ENCODE data around the gene NCKAP5.
"Not testable (repeated sequence)": the region's sequence is repeated elsewhere in the genome, so short reads cannot be mapped to it uniquely, and the experiment has no call there.

NCKAP5 gene

DNA sequence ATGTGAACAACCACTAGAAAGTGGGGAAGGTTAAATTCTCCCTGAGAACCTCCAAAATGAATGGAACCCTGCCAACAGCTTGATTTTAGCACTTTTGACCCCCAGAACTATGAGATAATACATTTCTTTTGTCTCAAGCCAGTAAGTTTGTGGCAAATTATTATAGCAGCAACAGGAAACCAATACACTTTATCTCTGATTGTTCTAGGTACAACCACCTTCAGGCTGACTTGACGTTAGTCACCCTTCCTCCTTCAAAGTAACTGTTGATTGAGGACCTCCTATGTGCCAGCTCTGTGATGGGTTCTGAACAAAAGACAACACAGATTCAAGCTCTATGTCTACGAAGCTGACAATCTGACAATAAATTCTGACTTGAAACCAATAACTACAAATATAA is 318.9 kb downstream of the NCKAP5 start:
- DNase-seq, result no peak

DNA sequence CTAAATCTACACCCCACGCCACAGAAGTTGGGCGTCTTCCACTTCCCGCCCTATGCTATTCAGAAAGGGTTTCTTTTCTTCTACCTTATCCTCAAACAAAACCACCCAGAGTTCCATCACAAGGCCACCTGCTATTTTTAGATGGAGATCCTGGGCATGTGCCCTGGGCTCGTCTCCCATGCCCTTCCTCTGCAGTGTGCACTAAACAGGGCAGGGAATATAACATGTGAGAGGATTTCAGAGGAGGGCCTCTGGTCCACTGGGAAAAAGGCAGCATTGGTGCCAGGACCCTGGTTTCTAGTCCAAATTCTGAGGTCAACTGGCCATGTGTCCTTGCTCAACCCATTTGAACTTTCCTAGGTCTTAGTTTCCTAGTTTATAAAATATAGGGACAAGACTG is 320.0 kb downstream of the NCKAP5 start:
- no peak for DNase-seq

DNA sequence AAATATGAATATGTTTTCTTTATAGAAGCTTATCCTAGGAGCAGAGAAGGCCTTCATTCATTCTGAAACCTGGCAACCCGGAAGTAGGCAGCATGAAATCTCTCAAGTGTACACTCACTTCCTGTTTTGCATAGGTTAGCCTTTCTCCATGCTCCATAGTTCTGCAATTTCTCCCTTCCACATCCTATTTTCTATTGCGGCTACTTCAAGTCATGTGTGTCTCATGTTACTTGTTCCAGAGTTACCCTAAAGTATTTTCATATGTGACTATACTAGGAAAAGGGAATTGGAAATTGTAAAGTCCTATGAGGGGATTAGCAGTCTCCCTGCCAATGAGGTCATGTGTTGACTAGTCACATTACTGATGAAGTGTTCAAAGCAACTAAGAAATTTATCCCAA is 320.6 kb downstream of the NCKAP5 start:
- no peak for DNase-seq

DNA sequence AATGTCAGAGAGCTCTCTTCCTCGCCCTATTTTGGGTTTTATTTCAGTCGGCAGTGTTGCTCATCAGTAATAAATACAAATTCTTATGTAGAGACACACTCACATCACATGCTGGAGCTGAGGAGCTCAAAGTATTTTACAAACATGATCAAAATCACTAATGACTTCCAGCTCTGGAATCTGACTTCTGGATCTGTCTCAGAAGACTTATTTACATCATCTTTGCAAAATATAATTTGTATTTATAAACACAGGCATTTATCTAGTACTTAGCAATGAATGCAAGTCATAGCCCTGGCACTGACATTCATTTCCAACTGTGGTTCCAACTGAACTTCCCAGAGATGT is 327.1 kb downstream of the NCKAP5 start:
- DNase-seq, result no peak

DNA sequence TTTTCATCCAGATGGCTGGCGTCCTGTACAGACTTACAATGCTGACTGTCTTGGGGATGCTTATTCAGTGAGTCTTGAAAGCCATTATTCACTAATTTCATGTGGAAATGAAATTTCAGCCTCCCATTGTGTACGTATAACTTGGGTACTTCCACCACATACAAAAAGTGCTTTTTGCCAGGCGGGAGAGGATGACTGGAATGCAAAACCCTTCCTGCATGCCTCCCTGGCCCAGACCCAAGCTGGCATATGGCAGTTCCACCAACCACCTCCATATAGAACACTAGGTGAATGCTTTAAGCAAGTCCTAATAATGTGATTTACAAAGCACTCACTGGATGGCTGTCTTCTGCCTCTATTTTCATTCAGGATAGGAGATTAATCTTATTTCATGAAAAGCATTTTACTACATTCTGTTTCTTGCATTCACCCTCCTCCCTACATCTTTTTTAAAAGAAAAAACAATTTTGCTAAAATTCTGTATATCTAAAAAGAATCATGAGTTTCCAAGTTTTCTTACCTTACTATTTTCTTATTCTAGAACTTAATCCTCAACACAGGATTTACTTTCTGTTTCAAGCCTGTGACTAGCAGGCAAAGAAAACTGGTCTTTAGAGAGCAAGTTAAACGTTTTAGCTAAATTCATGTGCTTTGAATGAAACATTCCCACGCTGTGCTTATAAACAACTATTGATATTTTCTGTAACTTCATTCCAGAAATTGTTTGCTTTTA is 327.6 kb downstream of the NCKAP5 start:
- DNase-seq, result no peak

DNA sequence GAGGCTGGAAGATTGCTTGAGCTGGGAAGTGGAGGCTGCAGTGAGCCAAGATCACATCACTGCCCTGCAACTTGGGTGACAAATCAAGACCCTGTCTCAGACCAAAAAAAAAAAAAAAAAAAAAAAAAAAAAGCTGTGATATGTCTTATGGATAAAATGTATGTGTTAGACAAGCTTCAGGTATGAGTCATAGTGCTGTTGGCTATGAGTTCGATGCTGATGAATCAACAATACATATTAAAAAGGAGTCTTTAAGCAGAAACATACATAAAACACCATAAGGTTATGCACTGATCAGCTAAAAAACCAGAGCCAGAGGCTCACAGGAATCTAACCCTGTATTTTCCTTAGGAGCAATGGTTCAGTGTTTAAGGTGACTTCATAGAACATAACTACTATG is 332.3 kb downstream of the NCKAP5 start:
- DNase-seq, result no peak

DNA sequence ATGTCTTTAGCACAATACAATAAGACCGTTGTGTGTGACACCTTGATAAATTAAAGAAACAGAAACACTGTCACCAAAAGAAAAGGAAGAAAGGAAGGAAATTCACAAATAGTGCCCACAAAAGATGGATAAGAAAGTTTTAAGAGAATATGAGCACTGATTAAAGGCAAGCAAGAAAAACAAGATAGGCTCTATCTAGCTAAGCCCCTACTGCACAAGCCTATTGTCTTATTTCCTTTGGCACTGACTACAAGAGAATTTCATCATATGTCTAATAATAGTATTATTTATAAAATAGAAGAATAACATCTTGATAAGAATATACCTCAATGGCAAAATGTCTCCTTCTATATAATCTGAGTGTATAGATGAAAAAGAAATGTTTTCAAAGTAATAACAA is 335.7 kb downstream of the NCKAP5 start:
- no peak for DNase-seq

DNA sequence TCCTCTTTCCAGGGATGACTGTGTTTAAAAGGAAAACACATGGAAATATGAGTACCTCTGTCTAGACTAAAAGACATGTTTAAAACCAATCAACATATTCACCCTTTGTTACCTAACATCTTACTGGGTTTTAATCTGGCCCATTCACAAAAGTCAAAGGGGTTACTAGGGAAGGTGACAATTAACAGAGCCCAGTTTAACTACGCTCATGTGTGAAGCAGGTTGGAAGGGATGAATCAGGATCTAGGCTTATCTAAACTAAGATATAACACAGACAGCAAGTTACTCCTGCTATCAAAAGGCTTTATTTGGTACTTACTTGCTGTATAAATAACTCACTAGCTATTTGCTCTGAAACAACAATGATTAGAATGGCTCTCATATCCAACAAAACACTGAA is 337.0 kb downstream of the NCKAP5 start:
- no peak for DNase-seq

DNA sequence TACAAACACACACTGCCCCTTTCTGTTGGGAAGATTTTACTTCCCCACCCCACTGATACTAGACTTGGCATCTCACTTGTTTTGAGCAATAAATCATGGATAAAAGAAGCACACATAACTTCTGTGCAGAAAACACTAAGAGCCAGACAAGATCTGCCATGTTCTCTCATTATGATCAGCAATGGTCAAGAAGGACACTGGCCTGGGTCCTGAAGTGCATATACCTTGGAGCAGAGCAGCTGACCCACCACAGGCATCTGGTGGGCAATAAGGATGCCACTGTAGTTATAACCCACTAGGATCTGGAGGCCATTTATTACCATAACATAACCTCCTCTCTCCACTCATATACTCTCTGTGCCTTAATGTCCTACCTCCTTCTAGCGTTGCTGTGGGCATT is 338.3 kb downstream of the NCKAP5 start:
- DNase-seq, result no peak

DNA sequence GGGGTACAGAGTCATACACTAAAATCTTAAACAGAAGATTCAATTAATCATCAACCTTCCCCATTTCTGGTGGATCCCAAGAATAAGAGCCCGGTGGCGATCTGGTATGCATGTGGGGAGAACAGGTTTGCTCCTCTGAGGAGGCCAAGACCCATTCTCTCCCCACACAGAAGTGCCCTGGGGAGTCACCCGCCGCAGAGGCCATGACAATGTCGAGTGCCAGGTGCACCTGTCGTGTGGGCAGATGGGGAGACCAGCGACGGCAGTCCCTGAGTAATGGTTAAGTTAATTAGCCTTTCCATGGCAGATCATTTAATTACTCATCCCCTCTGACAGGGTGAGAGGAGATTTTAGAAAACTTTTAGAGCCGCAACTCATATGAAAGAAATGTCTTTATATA is 345.0 kb downstream of the NCKAP5 start:
- no peak for DNase-seq

DNA sequence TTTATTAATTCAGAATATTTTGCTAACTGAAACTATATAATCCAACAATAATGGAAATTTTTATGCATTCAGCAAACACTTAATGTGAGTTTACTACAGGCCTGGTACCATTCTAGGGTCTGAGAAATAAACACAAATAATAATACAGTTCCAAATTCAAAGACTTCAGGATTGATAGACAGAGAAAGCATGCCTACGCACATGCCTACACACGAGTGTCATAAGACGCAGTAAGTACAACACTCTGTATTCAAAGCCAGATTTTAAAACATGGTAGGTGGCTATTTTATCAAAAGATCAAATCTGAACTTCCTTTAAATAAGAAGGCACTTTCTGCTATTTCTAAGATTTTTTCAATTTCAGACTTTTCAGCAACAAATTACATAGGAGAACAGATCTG is 346.9 kb downstream of the NCKAP5 start:
- no peak for DNase-seq

DNA sequence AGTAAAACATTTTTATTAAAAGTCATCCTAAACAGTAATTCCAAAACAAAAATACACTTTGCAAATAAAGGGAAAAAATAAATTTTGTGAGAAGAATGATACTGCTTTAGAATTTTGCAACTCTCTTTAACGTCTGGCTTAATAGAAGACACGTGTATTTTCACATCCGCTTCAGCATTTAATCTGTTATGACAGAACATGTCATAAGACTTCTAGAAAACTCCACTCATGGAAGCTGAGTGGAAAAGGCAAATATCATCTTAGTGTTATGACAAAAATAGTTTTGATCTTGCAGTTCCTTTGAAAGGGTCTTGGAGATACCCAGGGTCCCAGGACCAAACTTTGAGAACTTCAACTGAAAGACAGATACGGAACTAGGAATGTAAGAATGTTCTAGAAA is 350.1 kb downstream of the NCKAP5 start:
- DNase-seq, result no peak

DNA sequence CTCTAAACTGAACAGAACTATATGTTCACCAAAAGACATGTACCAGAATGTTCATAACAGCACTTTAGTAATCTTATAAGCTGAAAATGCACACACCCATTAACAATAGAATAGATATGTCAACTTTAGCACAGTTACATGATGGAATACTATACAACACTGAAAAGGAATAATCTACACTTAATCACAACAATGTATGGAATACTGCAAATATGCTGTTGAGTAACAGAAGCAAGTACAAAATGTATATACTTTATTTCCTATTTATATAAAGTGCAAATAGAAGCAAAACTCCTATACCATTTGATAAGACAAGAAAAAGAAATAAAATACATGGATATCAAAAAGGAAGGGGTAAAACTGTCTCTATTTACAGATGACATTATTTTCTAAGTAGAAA is 352.8 kb downstream of the NCKAP5 start:
- DNase-seq, result no peak

DNA sequence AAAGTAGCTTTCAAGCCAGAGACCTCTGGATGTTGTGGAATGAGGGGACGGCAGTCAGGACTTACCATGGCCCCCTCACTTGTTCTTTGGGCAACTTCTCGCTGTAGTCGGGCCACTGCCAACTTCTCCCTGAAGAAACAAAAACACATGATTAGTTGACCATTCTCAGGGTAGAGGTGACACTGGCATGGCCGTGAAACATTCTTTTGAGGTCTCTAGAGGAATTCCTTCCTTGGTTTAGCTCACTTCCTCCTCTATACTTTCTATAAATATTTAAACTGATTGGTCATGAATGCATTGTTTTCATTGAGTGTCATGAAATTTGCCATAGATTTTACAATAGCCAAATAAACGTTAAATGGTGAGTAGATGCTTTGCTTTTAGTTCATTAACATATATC is 354.6 kb downstream of the NCKAP5 start:
- DNase-seq, result no peak

DNA sequence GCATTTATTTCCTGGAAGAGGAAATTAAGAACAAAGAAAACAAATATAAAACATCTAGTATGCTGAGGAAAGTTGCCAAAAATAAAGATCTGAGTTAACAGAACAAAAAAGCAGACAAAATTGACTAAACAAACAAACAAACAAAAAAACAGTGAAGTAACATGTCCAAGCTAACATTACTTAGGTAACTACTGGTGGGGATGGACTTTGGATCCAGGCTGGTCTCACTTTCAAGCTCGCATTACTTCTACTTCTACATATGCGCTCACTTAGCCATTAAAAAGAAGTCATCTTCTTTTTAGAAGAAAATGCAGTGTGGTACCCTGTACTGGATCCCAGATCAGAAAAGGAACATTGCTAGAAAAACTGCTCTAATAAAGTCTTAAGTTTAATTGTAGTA is 358.9 kb downstream of the NCKAP5 start:
- DNase-seq, result no peak

DNA sequence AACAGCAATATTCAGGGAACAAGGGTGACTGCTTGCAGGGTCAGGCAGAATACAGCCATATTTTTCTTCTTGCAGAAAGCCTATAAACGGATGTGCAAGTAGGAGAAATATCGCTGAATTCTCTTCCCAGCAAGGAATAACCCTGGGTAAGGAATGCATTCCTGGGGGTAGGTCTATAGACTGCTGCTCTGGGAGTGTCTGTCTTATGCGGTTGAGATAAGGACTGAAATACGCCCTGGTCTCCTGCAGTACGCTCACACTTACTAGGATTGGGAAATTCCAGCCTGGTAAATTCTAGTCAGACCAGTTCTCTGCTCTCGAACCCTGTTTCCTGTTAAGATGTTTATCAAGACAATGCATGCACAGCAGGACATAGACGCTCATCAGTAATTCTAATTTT is 361.6 kb downstream of the NCKAP5 start:
- DNase-seq, result not testable (repeated sequence)

DNA sequence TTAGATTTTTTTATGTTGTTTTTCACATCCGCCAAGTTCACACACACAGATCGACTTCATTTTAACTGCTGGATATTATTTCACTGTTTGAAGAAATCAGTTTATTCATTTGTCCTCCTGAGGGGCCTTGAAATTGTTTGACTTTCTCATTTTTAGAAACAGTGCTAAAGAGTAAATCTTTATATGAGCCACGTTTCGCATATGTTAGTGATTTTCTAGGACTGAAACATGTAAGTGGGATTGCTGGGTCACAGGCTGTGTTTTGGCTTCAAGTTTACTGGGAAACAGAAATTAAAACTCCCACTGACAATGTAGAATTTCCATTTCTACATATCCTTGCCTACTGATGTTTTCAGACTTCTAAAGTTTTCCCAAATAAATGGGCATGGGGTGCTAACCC is 363.8 kb downstream of the NCKAP5 start:
- no peak for DNase-seq

DNA sequence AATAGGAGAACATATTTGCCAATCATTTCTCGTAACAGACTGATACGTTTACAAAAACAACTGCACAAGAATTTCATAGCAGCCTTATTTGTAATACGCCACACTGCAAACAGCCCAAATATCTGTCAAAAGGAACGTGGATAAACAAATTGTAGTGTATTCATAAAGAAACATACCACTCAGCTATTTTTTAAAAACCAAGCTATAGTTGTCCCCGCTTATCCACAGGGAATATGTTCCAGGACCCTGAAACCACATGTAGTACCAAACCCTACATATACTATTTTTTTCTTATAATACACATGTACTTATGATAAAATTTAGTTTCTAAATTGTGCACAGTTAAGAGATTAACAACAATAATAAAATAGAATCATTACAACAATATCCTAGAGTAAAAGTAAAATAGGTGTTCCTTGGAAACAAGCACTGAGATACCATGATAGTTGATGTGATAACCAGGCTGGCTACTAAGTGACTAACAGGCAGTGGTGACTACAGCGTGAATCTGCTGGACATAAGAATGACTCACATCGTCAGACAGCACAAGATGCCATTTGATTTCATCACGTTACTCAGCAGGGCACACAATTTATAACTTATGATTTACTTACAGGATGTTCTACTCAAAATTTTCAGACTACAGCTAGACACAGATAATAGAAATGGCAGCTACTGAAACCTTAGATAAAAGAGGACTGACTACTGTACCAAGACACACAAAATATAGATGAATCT is 367.4 kb downstream of the NCKAP5 start:
- no peak for DNase-seq

DNA sequence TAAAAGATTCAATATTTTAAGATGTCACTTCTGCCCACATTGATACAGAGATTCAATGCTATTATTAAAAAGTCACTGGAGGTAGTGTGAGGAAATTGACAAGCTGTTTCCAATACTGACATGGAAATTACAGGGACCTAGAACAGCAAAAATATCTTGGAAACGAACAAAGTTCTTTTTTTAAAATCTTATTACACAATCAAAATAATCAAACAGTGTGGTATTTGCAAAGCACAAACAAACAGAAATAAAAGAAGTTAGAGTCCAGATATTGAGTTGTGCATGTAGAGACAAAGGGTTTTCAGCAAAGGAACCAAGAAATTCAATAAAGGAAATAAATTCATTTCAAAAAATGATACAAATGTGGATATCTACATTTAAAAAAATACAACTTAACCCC is 369.6 kb downstream of the NCKAP5 start:
- no peak for DNase-seq

DNA sequence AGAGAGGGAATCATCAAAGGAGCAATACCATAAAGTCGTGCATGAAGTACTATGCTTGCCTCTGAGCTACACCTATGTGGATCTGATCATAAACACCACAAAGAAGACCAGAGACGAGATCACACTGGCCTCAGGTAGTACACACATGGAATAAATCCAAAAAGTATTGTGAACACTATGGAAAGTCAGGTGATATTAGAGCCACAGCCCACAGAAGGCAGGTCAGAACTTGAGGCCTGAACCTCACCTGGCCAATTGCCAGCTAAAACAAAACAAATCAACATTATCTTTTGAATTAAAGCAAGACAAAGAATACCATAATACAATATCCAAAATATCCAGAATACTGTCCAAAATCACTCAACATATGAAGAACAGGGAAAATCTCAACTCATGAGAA is 371.1 kb downstream of the NCKAP5 start:
- no peak for DNase-seq

DNA sequence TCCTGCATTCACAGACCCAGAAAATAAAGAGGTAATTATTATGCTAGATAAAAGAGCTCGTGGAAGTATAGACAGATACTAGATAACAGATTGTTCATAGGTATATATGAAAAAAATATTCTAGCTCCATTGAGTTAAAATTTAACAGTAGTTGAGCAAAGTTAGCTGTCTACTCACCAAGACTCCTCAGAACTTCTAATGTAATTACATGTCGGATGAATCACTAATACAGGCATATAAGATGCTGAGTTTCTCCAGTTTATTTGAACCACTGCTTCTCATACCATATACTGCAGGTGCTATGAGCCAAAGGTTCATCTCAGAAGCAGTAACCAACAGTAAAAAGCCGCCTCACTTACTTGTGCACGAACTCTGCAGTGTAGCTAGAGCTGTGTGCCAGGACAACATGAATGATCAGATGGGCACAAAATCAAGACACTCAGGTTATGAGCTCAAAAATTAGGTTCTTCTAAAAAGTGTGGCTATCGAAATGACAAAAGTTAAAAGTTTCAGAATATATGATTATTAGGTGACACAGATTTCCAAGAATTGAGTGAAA is 373.4 kb downstream of the NCKAP5 start:
- DNase-seq, result no peak

DNA sequence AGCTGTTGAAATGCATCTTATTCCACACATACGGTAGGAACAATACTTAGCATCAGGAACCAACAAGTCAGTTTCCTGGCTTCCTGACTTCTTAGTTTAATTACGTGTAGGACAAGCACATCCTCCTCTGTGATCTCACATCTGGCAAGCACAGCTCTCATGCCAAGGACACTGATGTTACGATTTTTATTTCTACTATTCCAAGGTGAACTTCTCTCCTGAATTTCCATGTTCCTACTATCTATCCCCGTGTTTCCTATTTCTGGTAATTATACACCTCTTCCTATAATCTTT is 374.0 kb downstream of the NCKAP5 start:
- DNase-seq, result no peak

DNA sequence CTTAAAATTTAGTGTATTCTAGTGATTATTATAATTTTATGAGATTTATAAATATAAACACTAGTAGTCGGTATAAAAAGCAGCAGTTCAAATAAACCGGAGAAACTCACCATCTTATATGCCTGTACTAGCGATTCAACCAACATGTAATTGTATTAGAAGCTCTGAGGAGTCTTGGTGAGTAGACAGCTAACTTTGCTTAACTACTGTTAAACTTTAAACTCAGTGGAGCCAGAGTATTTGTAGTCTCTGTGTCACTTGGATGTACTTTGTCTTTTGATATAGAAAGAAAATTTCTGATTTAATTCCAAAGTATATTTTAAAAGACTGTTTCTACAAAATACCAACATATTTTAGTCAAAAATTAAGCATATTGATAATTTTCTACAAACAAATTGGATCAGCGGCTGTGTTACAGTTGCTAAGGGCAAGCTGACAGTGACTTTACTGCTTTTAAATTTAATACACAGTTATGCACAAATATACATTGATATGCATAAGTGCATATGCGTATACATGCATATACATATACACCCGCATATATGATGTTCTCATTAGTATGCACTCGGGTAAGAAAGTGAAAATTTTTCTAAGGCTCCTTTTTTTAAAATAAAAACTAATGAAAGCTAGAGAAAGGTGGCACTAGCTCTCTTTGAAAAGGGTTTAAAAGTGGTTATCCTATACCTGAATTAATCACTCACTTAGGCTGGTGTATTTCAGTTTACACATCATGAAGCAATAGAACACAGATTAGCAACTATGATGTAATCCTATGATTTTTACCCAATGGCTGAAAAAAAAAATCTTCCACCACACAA is 374.5 kb downstream of the NCKAP5 start:
- DNase-seq, result no peak

DNA sequence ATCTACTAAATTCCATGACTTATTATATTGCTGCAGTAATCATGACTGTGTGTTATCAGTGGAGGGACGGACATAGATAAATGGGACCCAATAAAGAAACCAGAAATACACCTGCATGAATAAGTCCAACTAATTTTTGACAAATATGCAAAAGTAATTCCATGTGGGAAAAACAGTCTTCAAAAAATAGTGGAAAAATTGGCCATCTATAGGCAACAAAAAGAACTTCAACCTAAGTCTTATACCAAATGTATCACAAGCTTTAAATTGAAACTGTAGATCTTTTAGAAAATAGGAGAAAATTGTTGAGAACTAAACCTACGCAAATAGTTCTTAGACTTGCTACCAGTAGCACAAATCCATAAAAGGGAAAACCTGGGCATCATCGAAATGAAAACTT is 376.2 kb downstream of the NCKAP5 start:
- DNase-seq, result no peak
